ENCODE measurements around the gene JMJD7.

Gene JMJD7

DNA sequence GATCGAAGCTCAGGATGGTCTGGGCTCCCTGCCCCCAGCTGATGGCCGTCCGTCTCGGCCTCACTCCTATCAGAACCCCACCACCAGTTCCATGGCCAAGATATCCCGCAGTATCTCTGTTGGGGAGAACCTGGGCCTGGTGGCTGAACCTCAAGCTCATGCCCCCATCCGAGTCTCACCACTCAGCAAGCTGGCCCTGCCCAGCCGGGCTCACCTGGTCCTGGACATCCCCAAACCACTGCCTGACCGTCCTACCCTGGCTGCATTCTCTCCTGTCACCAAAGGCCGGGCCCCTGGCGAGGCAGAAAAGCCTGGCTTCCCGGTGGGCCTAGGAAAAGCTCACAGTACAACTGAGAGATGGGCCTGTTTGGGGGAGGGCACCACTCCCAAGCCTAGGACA is 4.4 kb upstream of the JMJD7 start:
- ChIA-PET CTCF (interaction anchor here (0.6 to 1.1 kb wide), 2 partner anchors 12 to 155 kb away, joined by 3 read pairs; no protein-coding TSS in a partner anchor), POLR2A (ENCODE audit: low non-redundant PET) (no interaction called here)
- H3K27ac ChIP-seq = peak overlapping the region; percentile 88
- TF ChIP-seq, protein P1, sequence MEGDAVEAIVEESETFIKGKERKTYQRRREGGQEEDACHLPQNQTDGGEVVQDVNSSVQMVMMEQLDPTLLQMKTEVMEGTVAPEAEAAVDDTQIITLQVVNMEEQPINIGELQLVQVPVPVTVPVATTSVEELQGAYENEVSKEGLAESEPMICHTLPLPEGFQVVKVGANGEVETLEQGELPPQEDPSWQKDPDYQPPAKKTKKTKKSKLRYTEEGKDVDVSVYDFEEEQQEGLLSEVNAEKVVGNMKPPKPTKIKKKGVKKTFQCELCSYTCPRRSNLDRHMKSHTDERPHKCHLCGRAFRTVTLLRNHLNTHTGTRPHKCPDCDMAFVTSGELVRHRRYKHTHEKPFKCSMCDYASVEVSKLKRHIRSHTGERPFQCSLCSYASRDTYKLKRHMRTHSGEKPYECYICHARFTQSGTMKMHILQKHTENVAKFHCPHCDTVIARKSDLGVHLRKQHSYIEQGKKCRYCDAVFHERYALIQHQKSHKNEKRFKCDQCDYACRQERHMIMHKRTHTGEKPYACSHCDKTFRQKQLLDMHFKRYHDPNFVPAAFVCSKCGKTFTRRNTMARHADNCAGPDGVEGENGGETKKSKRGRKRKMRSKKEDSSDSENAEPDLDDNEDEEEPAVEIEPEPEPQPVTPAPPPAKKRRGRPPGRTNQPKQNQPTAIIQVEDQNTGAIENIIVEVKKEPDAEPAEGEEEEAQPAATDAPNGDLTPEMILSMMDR (conservative IDR thresholded peaks at IDR 0.05; ENCODE audit: low read depth) = no peak
- DNase-seq (ENCODE audit: low spot score) = no peak

- no peak for DNase-seq (ENCODE audit: low spot score)
- CTCF ChIA-PET = interaction anchor here (1.2 kb wide), 1 partner anchor 17 kb away, joined by 7 read pairs; no protein-coding TSS in a partner anchor
- H3K27ac ChIP-seq = peak overlapping the region; percentile 88
- TF ChIP-seq, protein P1 (conservative IDR thresholded peaks at IDR 0.05; ENCODE audit: low read depth) = no peak
- POLR2A ChIA-PET (ENCODE audit: low non-redundant PET) = no interaction called here
Observed at GRCh38 chr15:41824062-41824745, 3.7 kb upstream of the JMJD7 start.

GRCh38 chr15:41825145-41825544 is 2.7 kb upstream of the JMJD7 start:
- DNase-seq (ENCODE audit: low spot score) = no peak
- CTCF ChIA-PET = interaction anchor here (0.5 to 1.5 kb wide), 4 partner anchors 13 to 70 kb away, joined by 3 to 7 read pairs (median 4); no protein-coding TSS in a partner anchor
- POLR2A ChIA-PET (ENCODE audit: low non-redundant PET) = no interaction called here
- TF ChIP-seq, protein P1 (conservative IDR thresholded peaks at IDR 0.05; ENCODE audit: low read depth) = no peak
- H3K27ac ChIP-seq = peak overlapping the region; percentile 88

DNA sequence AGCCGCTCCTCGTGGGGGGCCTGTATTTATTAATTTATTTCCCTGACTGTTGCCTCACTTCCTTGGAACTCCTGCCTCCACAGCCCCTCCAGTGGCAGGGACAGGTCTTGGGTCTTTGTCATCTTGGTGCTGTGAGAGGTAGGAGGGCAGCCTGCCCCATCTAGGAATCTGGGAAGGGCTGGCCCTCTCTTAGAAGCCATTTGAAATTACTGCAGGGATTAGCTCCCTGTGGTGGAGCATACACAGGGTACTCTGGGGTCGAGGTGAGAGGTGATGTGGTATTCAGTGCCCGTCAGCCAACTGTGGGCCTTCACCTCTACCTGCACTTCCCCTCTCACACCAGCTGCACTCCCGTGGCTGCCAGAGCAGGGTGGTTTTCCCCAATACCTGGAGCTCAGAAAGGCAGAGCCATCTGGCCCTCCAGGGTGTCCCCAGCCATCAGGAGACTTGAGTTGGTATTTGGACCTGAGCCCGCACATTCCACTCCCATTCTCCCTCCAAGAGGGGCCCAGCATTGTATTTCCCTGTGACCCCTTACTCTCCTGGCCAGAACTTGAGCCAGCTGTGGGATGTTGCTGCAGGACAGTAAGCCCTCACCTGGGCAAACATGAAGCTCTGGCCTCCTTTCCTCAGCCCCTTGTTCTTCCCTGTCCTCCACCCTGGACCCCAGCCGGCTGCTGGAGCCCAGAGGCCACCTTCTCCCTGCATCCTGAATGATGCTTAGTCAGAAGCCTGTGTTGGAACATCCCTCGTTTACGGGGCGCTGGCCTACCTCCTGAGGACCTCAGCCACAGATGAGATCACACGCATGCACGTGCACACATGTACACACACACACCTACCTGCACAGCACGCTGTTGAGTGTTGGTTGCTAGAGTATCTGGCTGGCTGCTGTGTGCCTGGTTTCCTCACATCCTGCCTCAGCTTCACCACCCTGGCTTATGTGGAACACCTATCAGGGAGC is 2.0 kb upstream of the JMJD7 start:
- H3K27ac ChIP-seq = peak overlapping the region; percentile 88
- ChIA-PET POLR2A (ENCODE audit: low non-redundant PET) (no interaction called here), CTCF (interaction anchor here (0.5 to 1.5 kb wide), 5 partner anchors 14 to 222 kb away, joined by 3 to 7 read pairs (median 4); no protein-coding TSS in a partner anchor)
- no peak for DNase-seq (ENCODE audit: low spot score)
- TF ChIP-seq, protein P1 (conservative IDR thresholded peaks at IDR 0.05; ENCODE audit: low read depth) = no peak

DNA sequence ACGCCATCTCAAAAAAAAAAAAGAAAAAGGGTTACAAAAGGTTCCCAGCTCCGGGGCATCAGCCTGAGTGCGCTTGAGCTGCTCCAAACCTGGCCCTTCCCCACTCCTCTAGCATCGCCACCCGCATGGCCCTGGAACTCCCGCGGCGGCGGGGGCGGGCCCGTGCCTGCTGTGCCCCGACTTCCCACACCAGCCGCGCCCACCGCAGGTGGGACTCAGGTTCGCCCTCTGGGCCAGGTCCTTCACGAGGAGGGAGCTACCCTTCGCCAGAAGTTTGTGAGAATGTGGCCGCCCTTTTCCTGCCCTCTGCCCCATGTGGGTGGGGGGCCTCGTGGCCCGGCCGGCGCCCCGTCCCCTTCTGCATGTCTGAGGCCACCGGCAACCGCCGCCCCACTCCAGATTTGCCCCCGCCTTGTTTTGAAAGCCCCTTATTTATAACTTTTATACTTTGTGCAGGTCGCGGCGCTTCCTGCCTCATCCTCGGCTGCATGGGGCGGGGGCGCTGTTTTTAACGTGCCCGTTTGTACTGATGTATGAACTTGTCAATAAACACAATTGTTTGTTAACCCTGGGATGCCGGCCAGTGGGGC is 507 bp upstream of the JMJD7 start:
- POLR2A ChIA-PET (ENCODE audit: low non-redundant PET) = interaction anchor here (0.6 kb wide), 1 partner anchor 58 kb away, joined by 3 read pairs; no protein-coding TSS in a partner anchor
- TF ChIP-seq, protein P1 (conservative IDR thresholded peaks at IDR 0.05; ENCODE audit: low read depth) = no peak
- no peak for DNase-seq (ENCODE audit: low spot score)
- H3K27ac ChIP-seq = peak overlapping the region; percentile 88
- CTCF ChIA-PET = no interaction called here

DNA sequence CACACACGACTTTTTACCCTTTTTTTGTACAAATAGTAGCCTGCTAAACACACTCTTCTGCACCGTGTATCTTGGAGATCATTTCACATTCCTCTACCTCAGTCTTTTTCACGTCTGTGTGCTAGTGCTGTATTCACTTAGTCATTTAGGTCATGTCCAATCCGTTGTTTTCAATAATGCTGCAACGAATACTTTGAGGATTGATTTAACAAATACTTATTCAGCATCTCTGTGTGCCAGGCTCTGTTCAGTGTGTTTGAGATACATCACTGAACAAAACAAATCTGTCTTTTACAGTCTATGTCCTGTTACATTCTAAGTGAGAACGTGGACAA is 882 bp downstream of the JMJD7 start:
- TF ChIP-seq, protein P1 (conservative IDR thresholded peaks at IDR 0.05; ENCODE audit: low read depth) = no peak
- H3K27ac ChIP-seq = peak overlapping the region; percentile 88; the same call in 1 of the 2 replicates
- CTCF ChIA-PET = no interaction called here
- no peak for DNase-seq (ENCODE audit: low spot score)
- POLR2A ChIA-PET (ENCODE audit: low non-redundant PET) = no interaction called here
